ENCODE data around the gene ZNF469. TPM values are rescaled to one million over a fixed set of nuclear protein-coding genes. Genes with fewer than 3 reads are reported as not detected.
A peak's percentile ranks its signal among the peaks of the same experiment; 100 is the strongest.

ZNF469 gene
- total RNA-seq, 1 experiment from 2014 or later = 3.2 TPM

DNA sequence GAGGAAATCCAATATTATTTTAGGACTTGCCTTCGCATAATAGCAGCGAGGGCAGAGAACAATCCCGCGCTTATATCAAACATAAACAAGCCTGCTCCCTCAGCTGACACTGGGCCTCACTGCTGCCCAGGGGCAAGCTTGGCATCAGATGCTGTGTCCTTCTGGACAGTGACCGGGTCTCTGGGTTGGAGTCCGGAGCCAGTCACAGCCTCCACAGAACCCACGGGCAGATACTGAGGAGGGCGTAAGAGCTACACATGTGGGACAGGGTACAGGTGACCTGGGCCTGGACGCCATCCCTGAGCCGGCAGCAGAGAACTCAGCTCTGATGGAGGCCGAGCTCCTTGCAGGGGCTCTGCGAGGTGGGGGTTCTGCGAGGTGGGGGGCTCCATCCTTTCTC is 14.7 kb upstream of the ZNF469 start:
- CTCF ChIA-PET = interaction anchor here (1.5 to 2.0 kb wide), 2 partner anchors 15 to 69 kb away, joined by 4 to 8 read pairs; partner anchors contain the start of gene ZNF469
- no peaks in the 10 kb centered on the region for H3K36me3 Mint-ChIP-seq
- POLR2A ChIA-PET = no interaction called here
- no peak for ATAC-seq
- H3K9me3 Mint-ChIP-seq = peaks cover 13% of the 10 kb centered on the region
- TF ChIP-seq, protein P1, sequence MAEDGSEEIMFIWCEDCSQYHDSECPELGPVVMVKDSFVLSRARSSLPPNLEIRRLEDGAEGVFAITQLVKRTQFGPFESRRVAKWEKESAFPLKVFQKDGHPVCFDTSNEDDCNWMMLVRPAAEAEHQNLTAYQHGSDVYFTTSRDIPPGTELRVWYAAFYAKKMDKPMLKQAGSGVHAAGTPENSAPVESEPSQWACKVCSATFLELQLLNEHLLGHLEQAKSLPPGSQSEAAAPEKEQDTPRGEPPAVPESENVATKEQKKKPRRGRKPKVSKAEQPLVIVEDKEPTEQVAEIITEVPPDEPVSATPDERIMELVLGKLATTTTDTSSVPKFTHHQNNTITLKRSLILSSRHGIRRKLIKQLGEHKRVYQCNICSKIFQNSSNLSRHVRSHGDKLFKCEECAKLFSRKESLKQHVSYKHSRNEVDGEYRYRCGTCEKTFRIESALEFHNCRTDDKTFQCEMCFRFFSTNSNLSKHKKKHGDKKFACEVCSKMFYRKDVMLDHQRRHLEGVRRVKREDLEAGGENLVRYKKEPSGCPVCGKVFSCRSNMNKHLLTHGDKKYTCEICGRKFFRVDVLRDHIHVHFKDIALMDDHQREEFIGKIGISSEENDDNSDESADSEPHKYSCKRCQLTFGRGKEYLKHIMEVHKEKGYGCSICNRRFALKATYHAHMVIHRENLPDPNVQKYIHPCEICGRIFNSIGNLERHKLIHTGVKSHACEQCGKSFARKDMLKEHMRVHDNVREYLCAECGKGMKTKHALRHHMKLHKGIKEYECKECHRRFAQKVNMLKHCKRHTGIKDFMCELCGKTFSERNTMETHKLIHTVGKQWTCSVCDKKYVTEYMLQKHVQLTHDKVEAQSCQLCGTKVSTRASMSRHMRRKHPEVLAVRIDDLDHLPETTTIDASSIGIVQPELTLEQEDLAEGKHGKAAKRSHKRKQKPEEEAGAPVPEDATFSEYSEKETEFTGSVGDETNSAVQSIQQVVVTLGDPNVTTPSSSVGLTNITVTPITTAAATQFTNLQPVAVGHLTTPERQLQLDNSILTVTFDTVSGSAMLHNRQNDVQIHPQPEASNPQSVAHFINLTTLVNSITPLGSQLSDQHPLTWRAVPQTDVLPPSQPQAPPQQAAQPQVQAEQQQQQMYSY (CRISPR knock-in tag; IDR thresholded peaks at IDR 0.05) = no peak
- TF ChIP-seq CREB1 (CRISPR knock-in tag; IDR thresholded peaks at IDR 0.05) = no peak
- DNase-seq (ENCODE audit: low spot score) = no peak
- no peak overlapping the region for H3K4me3 Mint-ChIP-seq
- no peak overlapping the region for H3K27ac Mint-ChIP-seq
- H3K4me1 Mint-ChIP-seq = no peaks in the 10 kb centered on the region
- H3K27me3 Mint-ChIP-seq (ENCODE audit: low read depth) = no peaks in the 10 kb centered on the region

DNA sequence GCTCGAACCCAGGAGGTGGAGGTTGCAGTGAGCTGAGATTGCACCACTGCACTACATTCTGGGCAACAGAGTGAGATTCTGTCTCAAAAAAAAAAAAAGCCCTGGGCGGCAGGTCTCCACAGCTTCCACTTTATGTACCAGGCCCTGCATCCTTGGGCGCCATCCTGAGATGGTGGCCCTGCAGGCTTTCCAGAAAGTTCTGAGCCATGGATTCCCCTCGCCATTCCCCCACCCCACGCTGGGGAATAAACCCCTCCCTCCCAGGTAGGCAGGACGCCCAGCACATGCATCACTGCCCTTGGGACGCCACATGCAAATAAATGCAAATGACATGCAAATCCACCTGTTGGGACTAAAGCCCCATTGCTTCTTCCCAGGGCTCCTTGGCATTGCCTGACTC is 13.8 kb upstream of the ZNF469 start:
- TF ChIP-seq ZBTB21 (CRISPR knock-in tag; IDR thresholded peaks at IDR 0.05; ENCODE audit: borderline replicate concordance) (no peak), FOXP1 (CRISPR knock-in tag; IDR thresholded peaks at IDR 0.05; ENCODE audit: borderline replicate concordance) (no peak), FOXJ3 (CRISPR knock-in tag; IDR thresholded peaks at IDR 0.05; ENCODE audit: borderline replicate concordance) (no peak)
- TF ChIP-seq, protein P2, sequence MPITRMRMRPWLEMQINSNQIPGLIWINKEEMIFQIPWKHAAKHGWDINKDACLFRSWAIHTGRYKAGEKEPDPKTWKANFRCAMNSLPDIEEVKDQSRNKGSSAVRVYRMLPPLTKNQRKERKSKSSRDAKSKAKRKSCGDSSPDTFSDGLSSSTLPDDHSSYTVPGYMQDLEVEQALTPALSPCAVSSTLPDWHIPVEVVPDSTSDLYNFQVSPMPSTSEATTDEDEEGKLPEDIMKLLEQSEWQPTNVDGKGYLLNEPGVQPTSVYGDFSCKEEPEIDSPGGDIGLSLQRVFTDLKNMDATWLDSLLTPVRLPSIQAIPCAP (CRISPR knock-in tag; IDR thresholded peaks at IDR 0.05) = no peak
- TF ChIP-seq, protein P3, sequence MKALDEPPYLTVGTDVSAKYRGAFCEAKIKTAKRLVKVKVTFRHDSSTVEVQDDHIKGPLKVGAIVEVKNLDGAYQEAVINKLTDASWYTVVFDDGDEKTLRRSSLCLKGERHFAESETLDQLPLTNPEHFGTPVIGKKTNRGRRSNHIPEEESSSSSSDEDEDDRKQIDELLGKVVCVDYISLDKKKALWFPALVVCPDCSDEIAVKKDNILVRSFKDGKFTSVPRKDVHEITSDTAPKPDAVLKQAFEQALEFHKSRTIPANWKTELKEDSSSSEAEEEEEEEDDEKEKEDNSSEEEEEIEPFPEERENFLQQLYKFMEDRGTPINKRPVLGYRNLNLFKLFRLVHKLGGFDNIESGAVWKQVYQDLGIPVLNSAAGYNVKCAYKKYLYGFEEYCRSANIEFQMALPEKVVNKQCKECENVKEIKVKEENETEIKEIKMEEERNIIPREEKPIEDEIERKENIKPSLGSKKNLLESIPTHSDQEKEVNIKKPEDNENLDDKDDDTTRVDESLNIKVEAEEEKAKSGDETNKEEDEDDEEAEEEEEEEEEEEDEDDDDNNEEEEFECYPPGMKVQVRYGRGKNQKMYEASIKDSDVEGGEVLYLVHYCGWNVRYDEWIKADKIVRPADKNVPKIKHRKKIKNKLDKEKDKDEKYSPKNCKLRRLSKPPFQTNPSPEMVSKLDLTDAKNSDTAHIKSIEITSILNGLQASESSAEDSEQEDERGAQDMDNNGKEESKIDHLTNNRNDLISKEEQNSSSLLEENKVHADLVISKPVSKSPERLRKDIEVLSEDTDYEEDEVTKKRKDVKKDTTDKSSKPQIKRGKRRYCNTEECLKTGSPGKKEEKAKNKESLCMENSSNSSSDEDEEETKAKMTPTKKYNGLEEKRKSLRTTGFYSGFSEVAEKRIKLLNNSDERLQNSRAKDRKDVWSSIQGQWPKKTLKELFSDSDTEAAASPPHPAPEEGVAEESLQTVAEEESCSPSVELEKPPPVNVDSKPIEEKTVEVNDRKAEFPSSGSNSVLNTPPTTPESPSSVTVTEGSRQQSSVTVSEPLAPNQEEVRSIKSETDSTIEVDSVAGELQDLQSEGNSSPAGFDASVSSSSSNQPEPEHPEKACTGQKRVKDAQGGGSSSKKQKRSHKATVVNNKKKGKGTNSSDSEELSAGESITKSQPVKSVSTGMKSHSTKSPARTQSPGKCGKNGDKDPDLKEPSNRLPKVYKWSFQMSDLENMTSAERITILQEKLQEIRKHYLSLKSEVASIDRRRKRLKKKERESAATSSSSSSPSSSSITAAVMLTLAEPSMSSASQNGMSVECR (CRISPR knock-in tag; IDR thresholded peaks at IDR 0.05; ENCODE audit: borderline replicate concordance) = no peak
- TF ChIP-seq, protein P4, sequence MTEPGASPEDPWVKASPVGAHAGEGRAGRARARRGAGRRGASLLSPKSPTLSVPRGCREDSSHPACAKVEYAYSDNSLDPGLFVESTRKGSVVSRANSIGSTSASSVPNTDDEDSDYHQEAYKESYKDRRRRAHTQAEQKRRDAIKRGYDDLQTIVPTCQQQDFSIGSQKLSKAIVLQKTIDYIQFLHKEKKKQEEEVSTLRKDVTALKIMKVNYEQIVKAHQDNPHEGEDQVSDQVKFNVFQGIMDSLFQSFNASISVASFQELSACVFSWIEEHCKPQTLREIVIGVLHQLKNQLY (CRISPR knock-in tag; IDR thresholded peaks at IDR 0.05) = no peak
- TF ChIP-seq, protein P5, sequence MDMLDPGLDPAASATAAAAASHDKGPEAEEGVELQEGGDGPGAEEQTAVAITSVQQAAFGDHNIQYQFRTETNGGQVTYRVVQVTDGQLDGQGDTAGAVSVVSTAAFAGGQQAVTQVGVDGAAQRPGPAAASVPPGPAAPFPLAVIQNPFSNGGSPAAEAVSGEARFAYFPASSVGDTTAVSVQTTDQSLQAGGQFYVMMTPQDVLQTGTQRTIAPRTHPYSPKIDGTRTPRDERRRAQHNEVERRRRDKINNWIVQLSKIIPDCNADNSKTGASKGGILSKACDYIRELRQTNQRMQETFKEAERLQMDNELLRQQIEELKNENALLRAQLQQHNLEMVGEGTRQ (CRISPR knock-in tag; IDR thresholded peaks at IDR 0.05) = no peak
- TF ChIP-seq, protein P6, sequence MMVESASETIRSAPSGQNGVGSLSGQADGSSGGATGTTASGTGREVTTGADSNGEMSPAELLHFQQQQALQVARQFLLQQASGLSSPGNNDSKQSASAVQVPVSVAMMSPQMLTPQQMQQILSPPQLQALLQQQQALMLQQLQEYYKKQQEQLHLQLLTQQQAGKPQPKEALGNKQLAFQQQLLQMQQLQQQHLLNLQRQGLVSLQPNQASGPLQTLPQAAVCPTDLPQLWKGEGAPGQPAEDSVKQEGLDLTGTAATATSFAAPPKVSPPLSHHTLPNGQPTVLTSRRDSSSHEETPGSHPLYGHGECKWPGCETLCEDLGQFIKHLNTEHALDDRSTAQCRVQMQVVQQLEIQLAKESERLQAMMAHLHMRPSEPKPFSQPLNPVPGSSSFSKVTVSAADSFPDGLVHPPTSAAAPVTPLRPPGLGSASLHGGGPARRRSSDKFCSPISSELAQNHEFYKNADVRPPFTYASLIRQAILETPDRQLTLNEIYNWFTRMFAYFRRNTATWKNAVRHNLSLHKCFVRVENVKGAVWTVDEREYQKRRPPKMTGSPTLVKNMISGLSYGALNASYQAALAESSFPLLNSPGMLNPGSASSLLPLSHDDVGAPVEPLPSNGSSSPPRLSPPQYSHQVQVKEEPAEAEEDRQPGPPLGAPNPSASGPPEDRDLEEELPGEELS (CRISPR knock-in tag; IDR thresholded peaks at IDR 0.05) = no peak
- TF ChIP-seq, protein P7, sequence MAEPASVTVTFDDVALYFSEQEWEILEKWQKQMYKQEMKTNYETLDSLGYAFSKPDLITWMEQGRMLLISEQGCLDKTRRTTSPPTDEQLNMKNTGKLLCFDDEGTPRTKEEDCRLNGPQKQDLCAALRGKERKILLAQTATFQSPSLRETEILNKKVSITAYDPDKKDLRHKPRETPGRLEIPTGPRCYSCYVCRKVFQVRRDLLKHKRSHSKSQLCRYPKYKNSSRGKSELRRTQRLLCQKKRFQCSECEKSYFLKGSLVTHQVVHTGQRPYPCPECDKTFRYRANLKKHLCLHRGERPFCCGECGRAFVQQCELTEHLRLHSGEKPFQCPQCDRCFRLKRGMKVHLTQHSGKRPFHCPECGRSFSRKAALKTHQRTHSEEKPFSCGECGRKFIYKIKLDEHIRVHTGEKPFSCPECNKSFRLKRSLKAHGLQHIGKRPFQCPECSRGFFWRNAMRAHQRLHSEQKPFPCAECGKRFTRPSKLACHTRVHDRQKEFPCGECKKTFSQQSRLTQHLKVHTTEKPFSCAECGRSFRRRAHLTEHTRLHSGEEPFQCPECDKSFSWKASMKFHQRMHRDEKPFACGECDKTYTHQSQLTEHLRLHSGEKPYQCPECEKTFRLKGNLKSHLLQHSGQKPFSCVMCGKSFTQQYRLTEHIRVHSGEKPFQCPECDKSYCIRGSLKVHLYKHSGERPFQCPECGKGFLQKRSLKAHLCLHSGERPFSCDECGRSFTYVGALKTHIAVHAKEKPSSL (CRISPR knock-in tag; conservative IDR thresholded peaks at IDR 0.05) = no peak
- CTCF ChIA-PET = interaction anchor here (1.0 to 2.0 kb wide), 2 partner anchors 31 to 68 kb away, joined by 3 to 8 read pairs; no protein-coding TSS in a partner anchor
- Mint-ChIP-seq H3K27ac (no peak overlapping the region), H3K9me3 (peaks cover 4% of the 10 kb centered on the region), H3K27me3 (ENCODE audit: low read depth) (no peaks in the 10 kb centered on the region), H3K4me1 (no peaks in the 10 kb centered on the region), H3K36me3 (no peaks in the 10 kb centered on the region), H3K4me3 (no peak overlapping the region)
- peak; percentile 6 for DNase-seq (ENCODE audit: low spot score)
- POLR2A ChIA-PET = no interaction called here
- ATAC-seq = no peak

Data from WTC11 (cell line).